HUDEP-2 (cell line): ENCODE results near the gene TMEM60.

Source experiments
- DNase-seq, 76 experiments: peaks; one replicate each; lab custom pipeline; 2025; ENCODE audit not compliant: unreplicated experiment in 76 of 76; lab: John Stamatoyannopoulos, UW

The TMEM60 gene

DNA sequence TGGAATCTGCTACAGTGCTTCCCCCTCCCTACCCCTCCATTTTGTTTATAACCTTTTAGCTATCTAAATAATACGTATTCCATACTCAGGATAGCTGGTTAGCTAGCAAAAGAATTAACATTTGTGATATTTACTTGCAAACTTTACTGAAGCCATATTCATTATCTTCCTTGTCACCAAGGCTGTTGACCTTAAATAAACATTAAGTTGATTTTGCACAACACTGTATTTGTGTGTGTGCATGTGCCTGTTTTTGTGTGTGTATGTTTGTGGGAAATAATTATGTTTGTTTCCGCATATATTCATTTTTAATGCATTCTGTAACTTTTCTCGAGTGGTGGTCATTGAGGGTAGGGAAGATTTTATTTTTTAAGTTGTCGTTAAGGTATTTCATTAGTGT, 15.9 kb downstream of the TMEM60 start:
- no peak for DNase-seq

DNA sequence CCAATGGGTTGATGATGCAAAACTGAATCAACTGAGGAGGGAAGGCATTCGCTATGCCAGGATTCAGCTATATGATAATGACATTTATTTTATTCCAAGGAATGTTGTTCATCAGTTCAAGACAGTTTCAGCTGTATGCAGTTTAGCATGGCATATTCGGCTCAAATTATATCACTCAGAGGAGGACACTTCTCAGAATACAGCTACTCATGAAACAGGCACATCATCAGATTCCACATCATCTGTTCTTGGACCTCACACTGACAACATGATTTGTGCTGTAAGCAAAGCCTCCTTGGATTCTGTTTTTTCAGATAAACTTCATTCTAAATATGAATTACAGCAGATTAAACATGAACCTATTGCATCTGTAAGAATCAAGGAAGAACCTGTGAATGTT, 19.7 kb downstream of the TMEM60 start:
- DNase-seq, result no peak

DNA sequence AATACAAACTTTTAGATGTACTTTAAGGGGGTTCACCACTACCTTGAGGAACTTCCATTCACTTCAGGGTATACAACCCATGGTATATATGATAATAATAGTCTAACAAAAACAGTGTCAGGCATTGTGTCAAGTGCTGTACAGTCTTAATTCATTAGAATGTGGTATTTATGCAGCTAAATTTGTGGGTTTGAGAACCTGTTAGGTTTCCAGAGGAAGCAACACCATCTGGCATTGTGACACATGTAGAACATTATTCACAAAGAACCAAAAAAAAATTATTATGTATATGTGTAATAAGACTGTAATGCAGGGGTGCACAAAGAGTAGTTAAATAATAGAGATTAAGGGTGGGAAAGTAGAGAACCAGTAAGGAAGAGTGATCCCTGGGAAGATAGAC, 26.3 kb downstream of the TMEM60 start:
- no peak for DNase-seq

DNA sequence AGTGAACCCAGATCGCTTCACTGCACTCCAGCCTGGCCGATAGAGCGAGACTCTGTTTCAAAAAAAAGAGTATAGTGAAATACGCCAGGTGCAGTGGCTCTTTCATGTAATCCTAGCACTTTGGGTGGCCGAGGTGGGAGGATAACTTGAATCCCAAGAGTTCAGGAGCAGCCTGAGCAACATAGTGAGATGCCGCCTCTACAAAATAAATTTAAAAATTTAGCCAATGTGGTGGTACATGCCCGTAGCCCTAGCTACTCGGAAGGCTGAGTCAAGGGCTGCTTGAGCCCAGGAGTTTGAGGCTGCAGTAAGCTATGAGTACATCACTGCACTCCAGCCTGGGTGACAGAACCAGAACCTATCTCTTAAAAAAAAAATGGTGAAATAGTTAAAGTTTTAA, 27.9 kb downstream of the TMEM60 start:
- DNase-seq, result no peak

DNA sequence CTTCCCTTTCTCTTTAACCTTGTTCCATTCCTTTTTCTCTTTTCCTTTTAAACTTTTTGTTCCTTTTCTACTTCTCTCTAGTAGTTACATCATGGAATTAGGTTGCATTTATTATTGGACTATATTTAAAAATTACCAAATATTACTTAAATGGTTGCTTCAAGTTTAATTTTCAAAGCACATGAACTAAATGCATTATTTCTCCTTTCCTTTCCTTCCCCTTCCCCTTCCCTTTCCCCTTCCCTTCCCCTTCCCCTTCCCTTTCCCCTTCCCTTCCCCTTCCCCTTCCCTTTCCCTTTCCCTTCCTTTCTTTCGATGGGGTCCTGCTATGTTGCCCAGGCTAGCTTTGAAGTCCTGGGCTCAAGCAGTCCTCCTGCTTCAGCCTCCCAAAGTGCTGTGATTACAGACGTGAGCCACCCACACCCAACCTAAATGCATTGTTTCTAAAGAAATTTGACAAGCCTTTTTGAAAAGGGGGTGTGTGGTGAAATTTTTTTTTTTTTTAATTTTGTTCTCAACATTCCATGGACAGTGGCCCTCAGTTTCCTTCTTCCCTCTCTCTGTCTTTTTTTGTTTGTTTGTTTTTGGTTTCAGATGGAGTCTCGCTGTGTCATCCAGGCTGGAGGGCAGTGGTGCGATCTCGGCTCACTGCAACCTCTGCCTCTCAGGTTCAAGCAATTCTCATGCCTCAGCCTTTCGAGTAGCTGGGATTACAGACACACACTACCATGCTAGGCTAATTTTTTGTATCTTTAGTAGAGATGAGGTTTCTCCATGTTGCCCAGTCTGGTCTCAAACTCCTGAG, 31.2 kb downstream of the TMEM60 start:
- DNase-seq, result no peak

DNA sequence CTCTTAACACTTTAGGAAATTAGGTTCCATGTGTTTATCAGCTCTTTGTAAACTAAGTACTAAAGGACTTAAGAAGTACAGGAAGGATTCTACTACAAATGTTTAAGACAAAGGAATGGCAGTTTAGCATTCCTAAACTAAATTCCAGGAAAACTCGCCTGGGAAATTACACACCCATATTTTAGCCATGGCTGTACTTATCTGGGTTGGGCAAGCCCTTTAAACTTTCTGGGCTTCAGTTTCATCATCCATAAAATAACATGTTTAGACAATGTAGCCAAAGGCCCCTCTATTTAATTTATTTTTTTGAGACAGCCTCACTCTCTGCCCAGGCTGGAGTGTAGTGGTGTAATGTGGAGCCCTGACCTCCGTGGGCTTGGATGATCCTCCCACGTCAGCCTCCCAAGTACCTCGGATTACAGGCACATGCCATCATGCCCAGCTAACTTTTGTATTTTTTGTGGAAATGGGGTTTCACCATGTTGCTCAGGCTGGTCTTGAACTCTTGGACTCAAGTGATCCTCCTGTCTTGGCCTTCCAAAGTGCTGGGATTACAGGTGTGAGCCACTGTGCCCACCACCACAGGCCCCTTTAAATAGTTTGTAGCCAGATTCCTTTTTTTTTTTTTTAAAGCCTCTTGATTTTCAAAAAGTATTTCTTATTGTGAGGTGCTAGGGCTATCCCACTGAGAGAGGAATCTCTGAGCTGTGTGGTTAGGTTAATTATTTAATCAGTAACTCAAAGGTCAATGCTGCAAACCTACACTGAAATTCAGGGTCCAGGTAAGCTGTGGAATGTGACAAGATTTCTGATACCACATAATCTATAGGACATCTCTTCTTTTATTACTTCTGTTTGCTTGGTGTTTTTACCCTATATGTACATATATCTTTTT, 32.1 kb downstream of the TMEM60 start:
- no peak for DNase-seq

DNA sequence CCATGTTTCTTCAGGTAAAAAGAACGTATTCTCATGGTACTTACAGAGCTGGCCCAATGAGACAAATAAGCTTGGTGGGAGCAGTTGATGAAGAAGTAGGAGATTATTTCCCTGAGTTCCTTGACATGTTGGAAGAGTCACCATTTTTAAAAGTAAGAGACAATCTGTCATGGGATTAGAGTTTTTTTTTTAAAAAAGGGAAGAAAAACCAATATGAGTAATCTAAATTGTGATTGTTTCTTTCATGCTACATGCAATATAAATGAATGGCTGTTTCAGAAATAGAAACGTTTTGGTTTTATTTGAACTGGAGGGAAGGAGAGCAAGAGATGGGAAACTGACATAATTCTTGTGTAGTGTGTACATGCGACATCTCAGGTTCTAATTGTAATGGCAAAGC, 32.8 kb downstream of the TMEM60 start:
- DNase-seq, result no peak

DNA sequence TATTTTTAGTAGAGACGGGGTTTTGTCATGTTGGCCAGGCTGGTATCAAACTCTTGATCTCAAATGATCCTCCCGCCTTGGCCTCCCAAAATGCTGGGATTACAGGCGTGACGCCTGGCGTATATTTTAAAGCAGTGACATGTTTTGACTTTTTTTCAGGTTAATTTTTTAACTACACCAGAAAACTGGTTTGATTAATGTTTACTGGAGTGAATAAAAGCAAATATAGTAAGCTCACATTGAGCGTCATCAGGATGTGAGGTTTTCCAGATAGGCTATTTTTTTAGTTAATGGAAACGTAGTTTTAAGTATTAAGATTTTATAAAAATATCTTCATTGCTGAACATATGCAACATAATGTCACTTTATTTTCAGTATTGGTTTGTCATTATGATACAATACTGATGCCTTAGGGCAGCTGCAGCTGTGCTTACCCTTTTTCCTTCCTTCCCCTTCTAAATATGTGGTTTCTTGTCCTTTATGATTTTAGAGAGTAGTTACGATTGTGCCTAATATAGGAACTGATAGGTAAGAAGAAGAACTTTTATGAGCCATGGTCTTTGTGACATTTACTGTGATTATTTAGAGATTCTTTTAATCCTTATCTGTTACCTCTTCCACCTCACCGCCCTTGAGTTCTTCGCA, 37.3 kb downstream of the TMEM60 start:
- DNase-seq, result no peak

DNA sequence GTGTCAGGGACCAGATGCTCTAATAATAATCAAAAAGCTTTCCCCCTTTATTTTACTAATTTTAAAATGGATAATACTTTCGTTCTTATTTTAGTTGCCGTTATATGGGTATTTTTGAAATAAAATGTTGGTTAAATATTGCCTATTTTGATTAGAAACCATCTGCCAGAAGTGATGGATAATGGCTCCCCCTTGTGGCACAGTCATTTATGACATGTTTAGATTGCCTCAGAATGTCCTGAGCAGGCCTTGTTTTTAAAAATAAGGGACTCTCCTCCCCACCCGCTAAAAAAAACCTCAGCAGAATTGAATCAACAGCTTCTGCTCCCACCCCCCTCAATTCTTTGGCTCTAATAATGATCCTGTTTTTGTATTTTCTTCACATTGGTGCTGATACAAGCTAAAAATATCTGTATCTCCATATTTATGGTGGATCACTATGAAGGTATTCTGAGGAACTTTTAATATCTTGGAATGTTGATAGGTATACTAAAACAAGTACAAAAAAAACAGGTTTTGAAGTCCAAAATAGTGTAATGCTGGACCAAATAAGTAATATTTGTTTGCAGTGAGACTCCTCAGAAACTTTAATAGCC, 38.8 kb downstream of the TMEM60 start:
- peak in 58 of 76 experiments; percentile 1 to 76 (median 32) for DNase-seq

DNA sequence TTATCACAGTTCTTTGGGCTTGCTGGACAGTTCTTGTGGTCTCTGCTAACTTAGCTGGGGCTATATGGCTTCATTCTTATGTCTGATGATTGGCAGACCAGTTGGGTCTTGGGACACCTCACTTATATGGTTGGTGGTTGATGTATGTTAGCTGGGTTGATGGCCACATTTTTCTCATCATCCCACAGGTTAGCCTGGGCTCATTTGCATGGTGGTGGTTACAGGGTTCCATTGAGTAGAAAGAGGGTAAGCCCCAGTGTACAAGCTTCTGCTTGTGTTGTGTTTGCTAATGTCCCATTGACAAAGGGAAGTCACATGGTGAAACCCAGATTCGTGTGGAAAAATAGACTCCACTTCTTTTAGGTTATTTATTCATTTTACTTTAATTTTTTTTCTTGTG, 40.6 kb downstream of the TMEM60 start:
- no peak for DNase-seq

DNA sequence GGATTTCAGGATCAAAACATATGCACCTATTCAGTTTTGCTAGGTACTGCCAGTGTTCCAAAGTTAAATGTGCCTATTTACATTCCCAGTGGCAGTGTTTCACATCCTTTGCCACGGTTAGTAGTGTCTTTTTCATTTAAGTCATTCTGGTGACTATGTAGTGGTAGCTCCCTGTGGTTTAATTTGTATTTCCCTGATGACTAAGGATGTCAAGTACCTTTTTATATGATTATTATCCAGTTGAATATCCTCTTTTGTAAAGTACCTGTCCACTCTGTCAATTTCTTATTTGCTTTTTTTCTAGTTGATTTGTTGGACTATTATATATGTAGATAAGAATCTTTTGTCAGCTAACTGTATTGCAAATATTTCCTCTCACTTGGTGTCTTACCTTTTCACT, 45.1 kb downstream of the TMEM60 start:
- no peak for DNase-seq

DNA sequence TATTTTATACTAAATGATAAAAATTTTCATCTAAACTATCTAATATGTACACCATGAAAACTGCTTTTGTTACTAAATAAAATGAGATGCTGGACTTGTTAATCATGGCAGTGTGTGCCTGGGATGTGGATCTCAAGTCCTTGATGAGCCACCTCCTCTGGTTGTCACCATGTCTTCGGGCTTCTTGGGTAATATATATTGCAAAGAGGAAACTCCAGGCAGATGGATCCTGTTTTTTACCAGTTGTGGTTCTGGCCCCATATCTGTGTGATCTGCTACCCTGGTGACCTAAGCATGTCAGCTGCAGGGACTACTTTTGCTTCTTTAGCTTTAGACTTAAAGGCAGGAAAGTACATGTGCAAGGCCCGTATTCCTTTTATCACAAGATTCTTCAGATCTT, 46.2 kb downstream of the TMEM60 start:
- peak in 25 of 76 experiments; percentile 5 to 57 (median 17) for DNase-seq

DNA sequence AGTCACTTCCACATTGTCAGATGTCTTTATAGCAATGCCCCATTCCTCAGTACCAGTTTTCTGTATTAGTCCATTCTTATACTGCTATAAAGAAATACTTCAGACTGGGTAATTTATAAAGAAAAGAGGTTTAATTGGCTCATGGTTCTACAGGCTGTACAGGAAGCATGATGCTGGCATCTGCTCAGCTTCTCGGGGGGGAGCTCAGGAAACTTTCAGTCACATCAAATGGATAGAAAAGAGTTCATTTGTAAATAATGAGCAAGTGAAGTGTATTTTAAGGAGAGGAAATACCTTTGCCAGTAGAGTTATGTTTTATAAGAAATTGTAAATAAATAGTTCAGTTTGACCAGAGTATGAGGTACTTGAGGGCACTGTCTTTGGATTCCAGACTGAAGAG, 50.5 kb downstream of the TMEM60 start:
- no peak for DNase-seq

DNA sequence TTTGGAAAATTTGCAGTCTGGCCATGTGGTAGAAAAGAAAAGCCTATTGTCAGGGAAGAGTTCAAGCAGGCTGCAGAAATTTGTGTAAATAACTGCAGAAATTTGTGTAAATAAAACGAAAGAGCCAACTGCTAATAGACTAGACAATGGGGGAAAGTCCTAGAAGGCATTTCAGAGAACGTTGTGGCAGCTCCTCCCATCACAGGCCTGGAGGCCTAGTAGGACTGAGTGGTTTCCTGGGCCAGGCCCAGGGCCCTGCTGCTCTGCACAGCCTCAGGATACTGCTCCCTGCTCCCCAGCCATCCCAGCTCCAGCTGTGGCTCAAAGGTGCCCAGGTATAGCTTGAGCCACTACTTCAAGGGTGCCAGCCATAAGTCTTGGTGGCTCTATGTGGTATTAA, 51.1 kb downstream of the TMEM60 start:
- no peak for DNase-seq

DNA sequence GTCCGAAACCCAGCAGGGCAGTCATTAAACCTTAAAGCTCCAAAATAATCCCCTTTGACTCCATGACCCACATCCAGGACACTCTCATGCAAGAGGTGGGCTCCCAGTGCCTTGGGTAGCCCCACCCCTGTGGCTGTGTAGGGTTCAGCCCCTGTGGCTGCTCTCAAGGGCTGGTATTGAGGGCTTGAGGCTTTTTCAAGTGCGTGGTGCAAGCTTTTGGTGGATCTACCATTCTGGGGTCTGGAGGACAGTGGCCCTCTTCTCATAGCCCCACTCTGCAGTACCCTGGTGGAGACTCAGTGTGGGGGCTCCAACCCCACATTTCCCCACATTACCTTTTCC, 51.4 kb downstream of the TMEM60 start:
- no peak for DNase-seq

DNA sequence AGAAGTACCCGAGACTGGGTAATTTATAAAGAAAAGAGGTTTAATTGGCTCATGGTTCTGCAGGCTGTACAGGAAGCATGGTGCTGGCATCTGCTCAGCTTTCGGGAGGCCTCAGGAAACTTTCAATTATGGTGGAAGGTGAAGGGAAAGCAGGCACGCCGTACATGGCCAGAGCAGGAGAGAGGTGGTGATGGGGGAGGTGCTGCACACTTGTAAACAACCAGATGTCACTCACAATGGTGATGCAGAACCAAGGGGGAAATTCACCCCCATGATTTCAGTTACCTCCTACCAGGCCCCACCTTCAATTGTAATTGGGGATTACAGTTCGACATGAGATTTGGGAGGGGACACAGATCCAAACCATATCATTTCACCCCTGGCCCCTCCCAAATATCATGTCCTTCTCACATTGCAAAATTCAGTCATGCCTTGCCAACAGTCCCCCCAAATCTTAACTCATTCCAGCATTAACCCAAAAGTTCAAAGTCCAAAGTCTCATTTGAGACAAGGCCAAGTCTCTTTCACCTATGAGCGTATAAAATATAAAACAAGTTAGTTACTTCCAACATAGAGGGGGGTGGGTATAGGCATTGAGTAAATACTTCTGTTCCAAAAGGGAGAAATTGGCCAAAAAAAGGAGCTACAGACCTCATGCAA, 51.9 kb downstream of the TMEM60 start:
- no peak for DNase-seq

DNA sequence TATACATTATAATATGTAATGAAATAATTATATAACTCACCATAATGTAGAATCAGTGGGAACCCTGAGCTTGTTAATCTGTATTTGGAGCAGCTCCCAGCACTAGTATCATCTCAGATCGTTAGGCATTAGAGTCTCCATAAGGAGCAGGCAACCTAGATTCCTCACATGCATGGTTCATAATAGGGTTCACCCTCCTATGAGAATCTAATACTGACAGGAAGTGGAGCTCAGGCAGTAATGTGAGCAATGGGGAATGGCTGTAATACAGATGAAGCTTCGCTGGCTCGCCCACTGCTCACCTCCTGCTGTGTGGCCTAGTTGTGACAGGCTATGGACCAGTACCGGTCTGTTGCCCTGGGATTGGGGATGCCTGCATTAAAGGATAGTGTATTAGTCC, 52.5 kb downstream of the TMEM60 start:
- no peak for DNase-seq
